ENCODE measurements around the gene NRXN3. TPM values are rescaled to one million over a fixed set of nuclear protein-coding genes. Genes with fewer than 3 reads are reported as not detected.

The NRXN3 gene
- total and polyA plus RNA-seq, 2 of the 13 experiments (the other 11 are each of a cell fraction or from before 2014, with no cell fraction given): 0.03 TPM; not detected in 1

DNA sequence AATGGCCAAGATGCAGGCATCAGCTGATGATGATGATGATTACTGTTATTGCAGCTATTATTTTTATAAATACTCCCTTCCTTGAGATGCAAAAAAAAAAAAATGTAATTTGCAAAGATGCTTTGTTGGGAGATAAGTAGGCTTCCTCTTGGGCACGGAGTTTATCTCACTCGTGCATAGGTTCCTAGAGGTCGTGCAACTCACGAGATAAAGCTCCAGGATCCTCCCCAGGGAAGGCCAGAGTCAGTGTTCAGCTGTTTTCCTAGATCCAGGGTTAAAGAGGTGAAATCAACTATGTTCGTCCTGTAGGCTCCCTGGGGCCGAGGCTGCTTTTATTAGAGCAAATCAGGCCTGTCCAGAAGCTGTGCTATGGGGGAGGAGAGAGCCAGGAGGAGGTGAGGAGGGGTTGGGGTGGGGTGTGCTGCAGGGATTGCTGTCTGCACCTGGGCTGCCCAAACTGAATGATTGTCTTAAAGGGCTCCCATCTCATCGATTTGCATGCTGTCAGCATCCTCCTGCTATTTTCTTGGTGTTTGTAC is 270.3 kb downstream of the NRXN3 start (continued):
- TF ChIP-seq, protein P1, sequence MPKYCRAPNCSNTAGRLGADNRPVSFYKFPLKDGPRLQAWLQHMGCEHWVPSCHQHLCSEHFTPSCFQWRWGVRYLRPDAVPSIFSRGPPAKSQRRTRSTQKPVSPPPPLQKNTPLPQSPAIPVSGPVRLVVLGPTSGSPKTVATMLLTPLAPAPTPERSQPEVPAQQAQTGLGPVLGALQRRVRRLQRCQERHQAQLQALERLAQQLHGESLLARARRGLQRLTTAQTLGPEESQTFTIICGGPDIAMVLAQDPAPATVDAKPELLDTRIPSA (CRISPR knock-in tag; IDR thresholded peaks at IDR 0.05; ENCODE audit: borderline replicate concordance): no peak
- TF ChIP-seq ZMAT5 (CRISPR knock-in tag; IDR thresholded peaks at IDR 0.05; ENCODE audit: borderline replicate concordance, low read depth): no peak
- TF ChIP-seq ZNF253 (CRISPR knock-in tag; IDR thresholded peaks at IDR 0.05; ENCODE audit: borderline replicate concordance): no peak
- TF ChIP-seq MLLT10 (CRISPR knock-in tag; IDR thresholded peaks at IDR 0.05): no peak
- TF ChIP-seq ZNF749 (CRISPR knock-in tag; IDR thresholded peaks at IDR 0.05; ENCODE audit: borderline replicate concordance): no peak
- no peak for TF ChIP-seq ZEB1 (IDR thresholded peaks at IDR 0.05; ENCODE audit: insufficient replicate concordance, low read depth)
- no peak for TF ChIP-seq TOPORS (CRISPR knock-in tag; IDR thresholded peaks at IDR 0.05)
- TF ChIP-seq PAWR (CRISPR knock-in tag; IDR thresholded peaks at IDR 0.05; ENCODE audit: borderline replicate concordance): no peak
- TF ChIP-seq SNAPC4 (CRISPR knock-in tag; IDR thresholded peaks at IDR 0.05): no peak
- TF ChIP-seq ONECUT2 (CRISPR knock-in tag; IDR thresholded peaks at IDR 0.05): no peak

All from HepG2 (cell line).